Occipital lobe (tissue), 2 donors: ENCODE measurements around the gene ANKRD16. TPM values are rescaled to one million over a fixed set of nuclear protein-coding genes. Genes with fewer than 3 reads are reported as not detected.
"Not testable (repeated sequence)": the region's sequence is repeated elsewhere in the genome, so short reads cannot be mapped to it uniquely, and the experiment has no call there.

Experiments
- DNase-seq: peaks from one replicate; lab custom pipeline; 2025; lab: John Stamatoyannopoulos, UW
- total RNA-seq: library from RNA; depleted of rRNA; stranded (reverse); fragments of >200 nt; gene quantifications from one replicate; pipeline ENCODE4 v1.2.3, GENCODE V29; 2014

Gene ANKRD16
- 10.5 TPM for total RNA-seq

GRCh38 chr10:5889624-5890451, at the start of gene ANKRD16, which contains the start of gene FBH1:
Gene ANKRD16 (minus strand): TSS chr10:5889893. CDS start chr10:5889354, 539 bp downstream.
Gene FBH1 (plus strand): TSS chr10:5890243. CDS start chr10:5890346, 103 bp downstream.
- DNase-seq = peak; percentile 97

GRCh38 chr10:5938291-5938690, 48.6 kb upstream of the ANKRD16 start:
- no peak for DNase-seq

GRCh38 chr10:5937016-5937415, 47.3 kb upstream of the ANKRD16 start:
- DNase-seq = no peak

- DNase-seq = no peak
These were observed 45.9 kb upstream of the ANKRD16 start for GRCh38 chr10:5935628-5936027.

- no peak for DNase-seq
These were observed 44.3 kb upstream of the ANKRD16 start for GRCh38 chr10:5933909-5934546.

- no peak for DNase-seq
These were observed 42.7 kb upstream of the ANKRD16 start for GRCh38 chr10:5932345-5932744.

- no peak for DNase-seq
These were observed 40.6 kb upstream of the ANKRD16 start for GRCh38 chr10:5930272-5930671.

GRCh38 chr10:5929442-5929841, 39.7 kb upstream of the ANKRD16 start:
- DNase-seq = no peak

GRCh38 chr10:5927306-5927705, 37.6 kb upstream of the ANKRD16 start:
- no peak for DNase-seq

- no peak for DNase-seq
These were observed 35.2 kb upstream of the ANKRD16 start for GRCh38 chr10:5924889-5925288.

- DNase-seq = no peak
These were observed 32.1 kb upstream of the ANKRD16 start for GRCh38 chr10:5921746-5922145.

GRCh38 chr10:5919568-5919967, 29.9 kb upstream of the ANKRD16 start:
- DNase-seq = no peak

- DNase-seq = no peak
These were observed 29.1 kb upstream of the ANKRD16 start for GRCh38 chr10:5918763-5919162.

- DNase-seq = peak; percentile 15
These were observed 27.6 kb upstream of the ANKRD16 start for GRCh38 chr10:5917305-5917704.

- DNase-seq = no peak
These were observed 25.8 kb upstream of the ANKRD16 start for GRCh38 chr10:5915451-5915850.

- DNase-seq = no peak
These were observed 24.0 kb upstream of the ANKRD16 start for GRCh38 chr10:5913736-5914135.

GRCh38 chr10:5911670-5912069, 22.0 kb upstream of the ANKRD16 start:
- DNase-seq = no peak

- no peak for DNase-seq
These were observed 20.8 kb upstream of the ANKRD16 start for GRCh38 chr10:5910323-5911100.

- not testable (repeated sequence) for DNase-seq
These were observed 19.0 kb upstream of the ANKRD16 start for GRCh38 chr10:5908676-5909075.

GRCh38 chr10:5906651-5907050, 17.0 kb upstream of the ANKRD16 start:
- DNase-seq = no peak

- no peak for DNase-seq
These were observed 16.3 kb upstream of the ANKRD16 start for GRCh38 chr10:5905854-5906507.

- no peak for DNase-seq
These were observed 14.5 kb upstream of the ANKRD16 start for GRCh38 chr10:5904227-5904626.
